GM19240 (cell line): ENCODE data around the gene SNRNP25.
"Not testable (repeated sequence)": the region's sequence is repeated elsewhere in the genome, so short reads cannot be mapped to it uniquely, and the experiment has no call there.

Experiments used
- DNase-seq: peaks from one replicate; pipeline ENCODE4 v3.0.0; 2011; ENCODE audit warnings: low spot score; ENCODE audit not compliant: insufficient read length

Gene SNRNP25

DNA sequence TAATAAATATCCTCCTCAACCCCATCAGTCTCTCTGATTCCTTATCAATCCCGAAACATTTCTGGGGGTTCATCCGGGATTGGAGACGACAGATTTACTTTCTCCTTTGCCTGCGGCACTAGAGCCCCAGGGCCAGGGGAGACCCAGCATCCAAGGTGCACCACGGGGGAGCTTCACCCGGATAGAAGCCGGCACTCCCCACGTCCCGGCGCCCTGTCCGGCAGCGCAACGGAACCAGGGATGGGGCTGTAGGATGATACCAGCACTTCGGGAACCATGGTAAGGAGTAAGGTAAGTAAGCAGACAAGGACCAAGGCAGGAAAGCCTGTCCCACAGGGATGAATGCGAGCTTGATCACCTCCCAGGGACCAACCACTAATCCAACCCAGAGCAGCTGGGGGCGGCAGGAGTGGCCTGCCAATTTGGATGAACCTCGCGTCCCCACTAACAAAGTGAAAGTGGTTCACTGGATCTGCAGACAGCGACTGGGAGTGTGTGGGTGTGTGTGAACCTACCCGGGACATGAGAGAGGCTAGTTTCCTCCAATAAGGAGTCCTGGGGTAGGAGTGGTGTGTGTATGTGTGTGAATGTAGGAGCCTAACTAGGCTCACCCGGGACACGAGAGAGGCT, 12.1 kb upstream of the SNRNP25 start:
- no peak for DNase-seq

DNA sequence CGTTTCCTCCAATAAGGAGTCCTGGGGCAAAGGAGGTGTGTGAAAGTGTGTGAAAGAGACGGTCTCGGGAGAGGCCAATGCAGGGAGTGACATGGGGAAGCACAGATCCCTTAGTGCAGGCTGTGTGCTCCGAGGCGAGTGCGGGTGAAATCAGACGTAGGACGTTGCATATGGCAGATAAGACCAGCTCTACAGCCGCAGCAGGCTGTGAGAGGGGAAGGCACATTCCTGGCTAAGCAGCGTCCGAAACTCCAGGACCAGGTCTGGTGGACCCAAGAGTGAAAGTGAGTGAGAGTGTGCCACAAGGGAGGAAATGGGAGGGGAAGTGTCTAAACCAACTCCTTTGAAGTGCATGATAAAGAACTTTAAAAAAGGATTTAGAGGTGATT, 11.6 kb upstream of the SNRNP25 start:
- DNase-seq = no peak

DNA sequence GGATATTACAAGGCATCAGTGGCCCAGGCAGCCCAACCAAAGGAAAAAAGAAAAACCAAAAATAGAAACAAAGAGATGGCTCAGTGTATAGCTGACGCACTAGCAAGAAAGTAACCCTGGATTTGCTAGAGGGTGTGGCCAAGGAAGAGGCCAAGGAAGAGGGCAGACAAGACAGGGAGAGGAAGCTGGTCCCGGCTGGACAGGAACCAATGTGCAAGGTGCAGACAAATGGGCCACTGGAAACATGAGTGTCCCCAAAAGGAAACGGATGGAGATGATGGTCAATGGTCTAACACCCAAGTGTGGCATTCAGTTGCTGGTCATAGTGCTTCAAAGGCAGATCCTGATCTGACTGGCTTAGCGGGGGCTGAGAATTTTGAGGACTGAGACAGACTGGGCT, 10.9 kb upstream of the SNRNP25 start:
- DNase-seq = no peak

DNA sequence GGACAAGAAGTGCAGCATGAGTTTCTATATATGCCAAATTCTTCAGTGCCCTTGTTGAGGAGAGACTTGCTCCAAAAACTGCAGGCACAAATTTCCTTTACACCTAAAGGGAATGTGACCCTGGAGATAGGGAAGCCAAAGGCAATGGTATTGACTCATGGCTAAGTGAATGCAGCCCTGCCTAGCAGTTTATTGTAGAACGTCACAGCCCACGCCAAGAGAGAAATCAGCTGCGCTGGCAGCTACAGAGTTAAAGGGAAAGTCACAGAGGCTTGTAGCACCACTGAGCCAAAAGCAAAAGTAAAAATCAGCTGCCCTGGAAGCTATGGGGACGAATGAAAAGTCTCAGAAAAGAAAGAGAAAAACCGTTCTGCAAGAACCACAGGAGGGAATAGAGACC, 10.3 kb upstream of the SNRNP25 start:
- DNase-seq = no peak

DNA sequence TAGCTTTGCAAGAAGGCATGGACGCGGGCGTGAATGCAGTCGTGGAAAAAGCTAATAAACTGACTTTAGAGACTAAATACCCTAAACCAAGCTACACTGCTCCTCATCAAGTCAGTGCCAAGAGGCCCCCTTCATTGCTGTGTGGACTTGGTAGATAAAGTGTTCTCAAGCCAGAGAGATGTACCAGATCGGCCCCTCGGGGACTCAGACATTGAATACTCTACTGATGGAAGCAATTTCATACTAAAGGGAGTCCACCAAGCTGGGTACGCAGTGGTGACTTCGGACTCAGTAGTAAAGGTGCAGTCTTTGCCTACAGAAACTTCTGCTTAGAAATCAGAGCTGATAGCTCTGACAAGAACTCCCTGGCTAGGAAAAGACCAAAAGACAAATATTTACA, 9.0 kb upstream of the SNRNP25 start:
- no peak for DNase-seq

DNA sequence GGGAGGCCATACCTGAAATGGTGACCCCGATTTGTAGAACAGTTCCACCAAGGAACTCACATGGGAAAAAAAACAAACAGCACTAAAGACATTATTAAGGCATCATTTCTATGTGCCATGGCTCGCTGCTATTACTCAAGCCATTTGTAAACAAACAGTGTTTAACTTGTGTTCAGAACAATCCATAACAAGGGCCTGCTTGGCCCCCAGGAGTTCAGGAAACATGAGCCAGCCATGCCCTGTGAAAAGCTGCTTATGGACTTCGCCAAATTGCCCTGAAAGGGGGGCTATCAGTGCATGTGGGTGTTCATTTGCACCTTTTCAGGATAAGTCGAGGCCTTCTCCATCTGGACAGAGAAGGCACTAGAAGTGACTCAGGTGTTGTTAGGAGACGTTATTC, 8.2 kb upstream of the SNRNP25 start:
- DNase-seq = no peak

DNA sequence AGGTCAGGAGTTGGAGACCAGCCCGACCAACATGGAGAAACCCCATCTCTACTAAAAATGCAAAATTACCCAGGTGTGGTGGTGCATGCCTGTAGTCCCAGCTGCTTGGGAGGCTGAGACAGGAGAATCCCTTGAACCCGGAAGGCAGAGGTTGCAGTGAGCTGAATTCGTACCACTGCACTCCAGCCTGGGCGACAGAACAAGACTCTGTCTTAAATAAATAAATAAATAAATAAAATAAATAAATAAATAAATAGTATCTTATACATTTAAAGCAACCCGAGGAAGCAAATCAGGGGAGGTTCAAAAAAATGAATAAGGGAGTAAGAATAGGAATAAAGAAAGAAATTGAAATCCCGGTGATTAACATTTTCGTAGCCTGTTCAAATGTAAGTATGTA, 7.1 kb upstream of the SNRNP25 start:
- not testable (repeated sequence) for DNase-seq

DNA sequence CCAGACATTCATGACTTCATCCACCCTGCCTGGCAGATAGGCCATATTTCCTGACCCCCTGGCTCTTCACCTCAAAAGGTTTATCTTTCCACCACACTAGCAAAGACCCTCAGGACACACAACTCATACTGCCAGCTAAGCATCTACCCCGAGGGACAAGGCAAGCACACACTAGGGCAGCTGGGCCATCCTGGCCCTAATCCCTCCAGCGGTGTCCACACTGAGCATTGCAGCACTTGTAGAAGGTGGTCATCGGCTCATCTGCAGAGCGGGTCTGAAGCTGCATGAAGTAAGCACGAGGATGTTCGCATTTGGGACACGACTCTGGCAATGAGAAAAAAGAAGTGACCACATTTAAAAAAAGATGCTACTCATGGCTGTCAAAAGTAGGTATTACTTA, 6.4 kb upstream of the SNRNP25 start:
- DNase-seq = no peak

DNA sequence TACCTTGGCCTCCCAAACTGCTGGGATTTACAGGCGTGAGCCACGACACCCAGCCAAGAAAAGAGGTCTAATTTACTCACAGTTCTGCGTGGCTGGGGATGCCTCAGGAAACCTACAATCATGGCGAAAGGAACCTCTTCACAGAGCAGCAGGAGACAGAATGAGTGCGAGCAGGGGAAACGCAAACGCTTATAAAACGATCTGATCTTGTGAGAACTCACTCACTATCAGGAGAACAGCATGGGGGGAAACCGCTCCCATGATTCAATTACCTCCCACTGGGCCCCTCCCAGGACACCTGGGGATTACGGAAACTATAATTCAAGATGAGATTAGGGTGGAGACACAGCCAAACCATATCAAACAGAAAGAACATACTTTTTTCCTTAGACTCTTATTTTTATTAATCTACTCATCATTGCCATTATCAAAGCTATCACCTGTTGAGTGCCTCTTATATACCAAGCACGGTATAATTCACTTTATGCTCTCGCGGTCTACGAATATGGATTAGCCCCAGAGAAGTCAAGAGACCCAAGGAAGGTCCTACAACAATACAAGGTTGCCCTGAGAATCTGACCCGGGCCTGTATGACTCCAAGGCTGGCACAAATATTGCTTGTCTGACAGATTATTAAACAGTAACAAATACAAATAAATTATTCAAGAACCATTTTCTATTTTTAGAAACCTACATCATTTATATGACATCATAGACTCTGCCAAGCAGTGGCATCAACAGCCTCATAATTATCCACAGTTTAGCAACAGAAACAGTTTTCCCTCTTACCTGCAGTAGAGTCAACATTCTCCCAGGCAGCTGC, 2.6 kb upstream of the SNRNP25 start:
- no peak for DNase-seq

DNA sequence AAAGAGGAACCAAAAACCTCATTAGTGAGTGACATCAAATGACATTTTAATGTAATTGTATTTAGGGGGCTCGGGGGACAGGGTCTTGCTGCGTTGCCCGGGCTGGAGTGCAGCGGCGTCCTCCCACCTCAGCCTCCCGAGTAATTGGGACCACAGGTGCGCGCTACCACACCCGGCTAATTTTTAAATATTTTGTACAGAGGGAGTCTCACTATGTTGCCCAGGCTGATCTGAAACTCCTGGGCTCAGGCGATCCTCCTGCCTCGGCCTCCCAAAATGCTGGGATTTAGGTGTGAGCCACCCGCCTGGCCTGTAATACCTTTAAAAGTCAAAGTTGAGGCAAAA, 581 bp downstream of the SNRNP25 start:
- DNase-seq = no peak

DNA sequence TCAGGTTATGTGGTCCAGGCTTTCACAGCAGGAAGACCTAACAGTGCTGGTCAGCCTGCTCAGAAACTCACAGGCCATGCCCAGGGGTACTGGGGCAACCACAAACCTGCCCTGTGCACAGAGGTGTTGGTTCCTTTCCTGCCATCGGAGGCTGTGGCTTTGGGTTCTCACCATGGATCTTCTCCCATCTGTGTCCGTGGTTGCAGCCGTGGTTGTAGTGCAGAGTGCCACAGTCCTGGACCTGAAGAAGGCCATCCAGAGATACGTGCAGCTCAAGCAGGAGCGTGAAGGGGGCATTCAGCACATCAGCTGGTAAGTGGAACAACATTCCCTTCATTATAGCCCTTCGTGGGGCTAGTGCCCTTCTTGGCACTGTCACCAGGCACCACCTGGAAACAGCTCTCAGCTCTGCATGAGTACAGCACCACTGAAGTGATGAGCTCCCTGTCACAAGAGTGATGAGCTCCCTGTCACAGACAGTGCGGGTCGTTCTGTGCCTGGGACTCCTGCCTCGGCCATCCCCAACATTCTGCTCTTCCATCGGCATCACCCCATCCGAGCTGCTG, 2.0 kb downstream of the SNRNP25 start:
- DNase-seq = no peak

DNA sequence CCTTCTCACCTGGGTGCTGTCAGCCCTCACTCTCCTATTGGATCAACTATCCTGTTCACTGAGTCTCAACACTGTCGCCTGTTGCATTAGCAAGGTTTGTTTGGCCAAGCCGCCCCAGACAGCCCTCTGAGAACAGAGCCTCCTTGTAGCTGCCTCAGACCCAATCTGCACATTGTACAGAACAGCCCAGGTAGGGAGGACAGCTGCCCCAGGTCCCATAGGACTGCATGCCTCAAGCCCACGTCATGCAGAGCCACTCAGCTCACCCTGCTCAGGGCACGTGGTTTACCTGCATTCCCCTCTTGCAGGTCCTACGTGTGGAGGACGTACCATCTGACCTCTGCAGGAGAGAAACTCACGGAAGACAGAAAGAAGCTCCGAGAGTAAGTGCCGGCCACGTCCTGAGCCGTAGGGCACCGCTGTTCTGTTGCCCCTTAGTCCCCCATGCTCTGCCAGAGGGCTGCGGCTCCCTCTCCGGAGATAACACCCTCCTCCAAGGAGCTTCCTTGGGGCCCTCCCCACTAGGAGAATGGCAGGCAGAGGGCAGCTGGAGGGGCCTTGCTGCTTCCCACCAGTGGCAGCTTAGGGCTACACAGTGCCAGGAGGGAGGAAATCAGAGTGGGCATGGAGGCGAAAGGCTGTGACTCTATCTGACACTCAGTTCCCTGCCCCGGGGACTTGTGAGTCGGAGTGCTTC, 2.8 kb downstream of the SNRNP25 start:
- DNase-seq = no peak

DNA sequence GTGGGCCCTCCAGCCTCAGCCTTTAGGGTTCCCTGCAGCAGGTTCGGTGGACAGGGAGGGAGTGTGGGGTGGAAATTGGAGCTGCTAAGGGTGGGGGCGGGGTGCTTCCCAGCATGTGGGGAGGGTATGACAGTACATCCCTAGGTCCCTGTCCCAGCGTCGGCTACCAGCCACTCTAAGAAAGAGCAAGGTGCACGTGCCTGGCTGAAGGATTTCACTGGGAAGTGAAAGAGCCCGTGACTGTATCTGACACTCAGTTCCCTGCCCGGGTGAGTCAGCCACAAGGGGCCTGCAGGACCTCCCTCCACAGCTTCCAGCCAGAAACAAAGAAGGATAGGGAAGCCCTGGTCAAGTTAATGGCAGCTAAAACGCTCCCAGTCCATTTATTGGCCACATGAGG, 4.1 kb downstream of the SNRNP25 start:
- DNase-seq = no peak

DNA sequence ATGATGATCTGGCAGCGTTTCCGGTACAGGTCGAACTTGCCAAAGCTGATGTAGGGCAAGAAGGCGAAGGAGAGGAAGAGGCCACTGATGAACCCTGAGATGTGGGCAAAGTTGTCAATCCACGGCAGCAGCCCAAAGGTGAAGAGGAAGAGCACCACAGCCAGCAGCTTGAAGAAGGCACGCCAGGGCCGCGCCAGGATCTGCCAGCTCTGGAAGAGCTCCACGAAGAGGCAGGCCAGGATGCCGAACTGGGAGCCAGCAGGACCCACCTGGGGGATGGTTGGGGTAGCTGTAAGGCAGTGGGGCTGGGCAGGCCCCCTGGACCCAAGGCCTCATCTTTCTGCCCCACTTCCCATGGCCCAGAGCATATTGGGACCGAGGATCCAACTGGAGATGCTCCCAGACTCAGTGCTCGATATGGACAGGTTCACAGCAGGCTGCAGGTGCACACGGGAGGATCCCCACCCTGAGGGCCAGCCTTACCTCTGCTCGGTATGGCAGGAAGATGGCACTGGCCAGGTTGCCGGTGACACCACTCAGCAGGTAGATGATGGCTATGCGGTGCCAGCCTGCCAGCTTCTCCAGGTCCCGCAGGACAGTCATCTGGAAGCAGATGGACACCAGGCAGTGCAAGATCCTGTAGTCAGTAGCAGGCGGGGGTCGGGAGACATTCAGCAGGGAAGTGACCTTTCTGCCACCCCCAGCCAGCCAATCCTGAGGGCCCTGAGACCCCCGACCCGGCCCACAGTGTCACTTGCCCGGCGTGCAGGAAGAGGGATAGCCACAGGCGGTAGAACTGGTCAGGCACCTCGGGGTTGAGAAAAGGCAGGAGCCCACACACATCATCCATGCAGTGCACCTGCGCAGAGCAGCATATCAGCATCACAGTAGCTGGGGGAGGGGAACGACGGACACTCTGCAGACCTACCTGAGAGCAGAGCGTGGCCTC, 5.1 kb downstream of the SNRNP25 start:
- DNase-seq = no peak

DNA sequence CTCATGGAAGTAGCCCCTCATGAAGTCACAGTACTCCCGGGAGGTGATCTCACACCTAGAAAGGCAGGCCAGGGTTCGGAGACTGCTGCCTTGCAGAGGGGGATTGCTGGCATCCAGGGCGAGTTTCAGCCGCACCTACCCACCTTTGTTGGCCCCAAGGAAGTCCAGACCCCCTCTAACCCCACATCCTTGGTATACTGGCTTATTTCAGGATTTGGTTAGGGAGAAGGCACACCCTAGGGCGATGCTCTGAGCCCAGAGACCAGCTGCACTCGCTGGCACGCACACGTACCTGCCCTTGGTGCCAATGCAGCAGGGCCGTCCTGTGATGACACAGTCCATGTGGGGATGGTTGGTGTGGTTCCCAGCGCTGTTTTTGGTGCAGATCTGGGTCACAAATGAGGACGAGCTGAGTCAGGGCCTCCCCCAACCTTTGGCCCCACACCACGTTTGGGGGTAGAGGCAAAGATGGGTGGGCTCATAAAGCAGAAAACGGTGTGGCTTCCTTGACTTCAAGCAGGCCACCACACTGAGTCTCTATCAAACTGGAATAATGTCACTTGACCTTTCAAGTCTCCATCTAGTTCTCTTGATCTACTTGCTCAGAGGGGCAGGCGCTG, 5.9 kb downstream of the SNRNP25 start:
- DNase-seq = no peak

DNA sequence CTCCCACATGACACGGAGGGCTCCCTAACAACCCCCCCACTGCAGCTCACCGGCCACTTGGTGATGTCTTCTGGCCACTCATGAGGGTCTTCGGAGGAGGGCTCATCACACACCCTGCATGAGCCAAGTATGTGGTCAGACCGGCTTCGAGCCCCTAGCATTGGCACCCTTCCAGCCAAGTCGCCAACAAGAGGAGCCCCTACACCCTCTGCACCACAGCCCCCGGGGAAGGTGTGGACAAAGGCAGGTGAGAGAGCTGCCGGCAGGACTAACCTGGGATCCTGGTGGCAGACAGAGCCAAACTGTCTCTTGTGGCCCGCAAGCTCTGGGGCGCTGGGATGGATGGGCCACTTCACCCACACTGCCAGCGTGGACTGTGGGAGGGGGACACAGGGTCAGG, 6.5 kb downstream of the SNRNP25 start:
- DNase-seq = no peak

DNA sequence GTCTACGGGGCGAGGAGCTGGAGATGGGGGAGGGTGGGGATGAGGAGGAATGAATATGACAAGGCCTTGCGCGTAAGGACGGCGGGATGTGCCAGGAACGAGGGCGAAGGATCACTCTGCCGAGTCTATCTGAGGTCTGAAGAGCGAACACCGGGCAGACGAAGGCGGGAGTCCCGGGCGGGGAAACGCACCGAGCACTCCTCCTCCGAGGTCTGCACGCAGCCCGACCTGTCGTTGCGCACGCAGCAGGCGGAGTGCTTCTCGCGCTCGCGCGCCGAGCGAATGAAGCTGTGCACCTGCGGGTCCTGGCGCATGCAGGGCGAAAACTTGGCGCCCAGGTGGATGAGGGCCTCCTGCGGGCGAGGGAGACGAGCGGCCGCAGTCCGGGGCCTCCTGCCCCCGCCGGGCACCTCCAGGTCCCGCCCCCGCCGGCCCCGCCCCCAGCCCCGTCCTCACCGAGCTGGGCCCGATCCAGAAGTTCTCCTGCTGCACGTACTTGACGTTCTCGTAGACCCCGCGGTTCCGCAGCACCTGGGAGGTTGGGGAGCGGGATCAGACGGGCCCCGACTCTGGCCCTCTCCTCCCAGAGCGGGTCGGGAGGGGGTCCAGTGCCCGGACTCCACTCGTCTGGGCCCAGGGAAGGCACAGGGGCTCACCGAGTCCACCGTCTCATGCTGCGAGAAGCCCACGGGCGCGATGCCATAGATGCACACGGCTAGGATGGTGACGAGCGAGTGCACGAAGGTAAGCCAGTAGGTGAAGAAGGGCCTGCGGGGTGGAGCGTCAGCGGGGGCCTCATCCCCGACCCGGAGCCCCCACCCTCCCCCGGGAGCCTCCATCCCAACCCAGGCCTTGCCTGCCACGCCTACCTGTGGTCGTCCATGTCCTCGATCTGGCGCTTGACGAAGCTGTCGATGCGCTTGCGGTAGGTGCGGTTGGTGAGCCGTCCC, 7.6 kb downstream of the SNRNP25 start:
- no peak for DNase-seq

DNA sequence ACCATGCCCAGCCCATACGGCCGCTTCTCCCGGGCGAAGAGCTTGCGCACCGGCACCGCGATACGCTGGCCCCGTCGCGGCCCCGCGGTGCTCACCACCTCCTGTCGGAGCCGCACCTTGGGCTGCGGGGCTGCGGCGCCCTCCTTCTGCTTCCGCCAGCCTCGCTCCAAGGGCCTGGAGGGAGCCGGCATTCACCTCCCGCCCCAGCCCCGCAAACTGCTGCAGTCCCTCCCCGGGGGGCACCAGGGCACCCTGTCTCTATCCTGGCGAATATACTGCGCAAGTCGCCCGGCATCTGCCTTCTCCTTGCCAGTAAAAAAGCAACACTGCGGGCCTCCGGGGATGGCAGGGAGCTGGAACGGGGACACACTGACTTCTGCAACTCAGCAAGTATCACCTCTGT, 8.3 kb downstream of the SNRNP25 start:
- DNase-seq = no peak

DNA sequence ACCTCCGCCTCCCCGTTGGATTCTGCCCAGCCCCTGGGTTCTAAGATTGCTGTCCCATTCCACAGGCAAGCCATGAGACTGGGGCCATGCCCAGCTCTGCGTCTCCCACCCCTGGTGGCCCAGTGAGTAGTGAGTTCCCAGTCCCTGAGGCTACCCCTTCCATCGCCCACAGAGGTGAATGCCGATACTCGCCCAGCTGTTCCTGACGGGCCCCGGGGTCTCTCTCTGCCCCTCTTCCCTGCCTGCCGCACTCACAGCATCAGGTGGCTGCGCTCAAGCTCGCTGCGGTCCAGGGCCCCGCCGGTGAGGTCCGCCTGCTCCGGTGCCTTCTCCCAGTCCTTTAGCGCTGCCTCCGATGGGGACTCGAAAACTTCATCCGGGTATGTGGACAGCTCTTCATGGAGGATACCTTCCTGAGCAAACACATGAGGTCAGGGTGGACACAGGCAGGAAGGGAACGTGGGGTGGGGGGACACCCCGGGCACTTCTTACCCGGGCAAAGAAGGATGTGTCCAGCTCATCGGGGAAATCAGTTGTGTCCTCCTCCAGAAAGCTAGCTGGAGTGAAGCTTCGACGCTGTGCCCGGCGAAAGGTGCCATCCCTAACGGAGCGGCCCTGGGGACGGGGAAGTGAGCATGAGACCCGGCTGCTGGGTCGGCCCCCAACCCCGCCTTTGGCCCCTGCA, 8.8 kb downstream of the SNRNP25 start:
- no peak for DNase-seq
